ENCODE results near the gene HDAC9. TPM values are rescaled to one million over a fixed set of nuclear protein-coding genes. Genes with fewer than 3 reads are reported as not detected.

Gene HDAC9
- total RNA-seq, 1 experiment from 2014 or later: 4.3 TPM

- Histone ChIP-seq H3K9ac (ENCODE audit: low read length) (no peak overlapping the region), H3K27me3 (ENCODE audit: insufficient read depth, low read length) (no peaks in the 10 kb centered on the region), H3K79me2 (ENCODE audit: insufficient read depth, low read length) (no peaks in the 10 kb centered on the region), H3K9me2 (ENCODE audit: insufficient read depth) (no peaks in the 10 kb centered on the region), H3K4me3 (replicated peaks in 1 of 2; ENCODE audit: low read depth in 1 of 2, low read length in 2 of 2) (no peak overlapping the region), H3K27ac (ENCODE audit: low read depth, low read length) (no peak overlapping the region), H3K4me2 (ENCODE audit: low read length) (no peak overlapping the region), H2AFZ (ENCODE audit: low read depth, low read length, poor library complexity, severe bottlenecking) (no peak overlapping the region), H3K4me1 (ENCODE audit: control insufficient read depth in 1 of 2, insufficient read depth in 2 of 2, low read length in 2 of 2) (no peaks in the 10 kb centered on the region), H4K20me1 (ENCODE audit: insufficient read depth) (no peaks in the 10 kb centered on the region), H3K9me3 (ENCODE audit: control insufficient read depth in 1 of 2, insufficient read depth in 1 of 2, low read depth in 1 of 2, low read length in 2 of 2) (no peaks in the 10 kb centered on the region), H3K36me3 (ENCODE audit: control insufficient read depth in 1 of 2, insufficient read depth in 2 of 2, low read length in 2 of 2) (no peaks in the 10 kb centered on the region)
- TF ChIP-seq EZH2 (IDR thresholded peaks at IDR 0.05) (no peak), ATF3 (IDR thresholded peaks at IDR 0.05) (no peak), JUND (IDR thresholded peaks at IDR 0.05) (no peak), ZFX (IDR thresholded peaks at IDR 0.05) (no peak), FOSL1 (IDR thresholded peaks at IDR 0.05; ENCODE audit: low read depth) (no peak), ZNF274 (IDR thresholded peaks at IDR 0.05; ENCODE audit: low read depth, low read length) (no peak), SRF (IDR thresholded peaks at IDR 0.05; ENCODE audit: low read depth) (no peak), ELF1 (IDR thresholded peaks at IDR 0.05; ENCODE audit: borderline replicate concordance, low read depth) (no peak), EGR1 (IDR thresholded peaks at IDR 0.05; ENCODE audit: low read depth) (no peak), TCF7L2 (IDR thresholded peaks at IDR 0.05; ENCODE audit: borderline replicate concordance, extremely low read depth, insufficient read depth, insufficient read length) (no peak), RAD21 (IDR thresholded peaks at IDR 0.05; ENCODE audit: low read depth) (no peak), SIN3A (IDR thresholded peaks at IDR 0.05; ENCODE audit: low read depth) (no peak)
- TF ChIP-seq, protein P1, sequence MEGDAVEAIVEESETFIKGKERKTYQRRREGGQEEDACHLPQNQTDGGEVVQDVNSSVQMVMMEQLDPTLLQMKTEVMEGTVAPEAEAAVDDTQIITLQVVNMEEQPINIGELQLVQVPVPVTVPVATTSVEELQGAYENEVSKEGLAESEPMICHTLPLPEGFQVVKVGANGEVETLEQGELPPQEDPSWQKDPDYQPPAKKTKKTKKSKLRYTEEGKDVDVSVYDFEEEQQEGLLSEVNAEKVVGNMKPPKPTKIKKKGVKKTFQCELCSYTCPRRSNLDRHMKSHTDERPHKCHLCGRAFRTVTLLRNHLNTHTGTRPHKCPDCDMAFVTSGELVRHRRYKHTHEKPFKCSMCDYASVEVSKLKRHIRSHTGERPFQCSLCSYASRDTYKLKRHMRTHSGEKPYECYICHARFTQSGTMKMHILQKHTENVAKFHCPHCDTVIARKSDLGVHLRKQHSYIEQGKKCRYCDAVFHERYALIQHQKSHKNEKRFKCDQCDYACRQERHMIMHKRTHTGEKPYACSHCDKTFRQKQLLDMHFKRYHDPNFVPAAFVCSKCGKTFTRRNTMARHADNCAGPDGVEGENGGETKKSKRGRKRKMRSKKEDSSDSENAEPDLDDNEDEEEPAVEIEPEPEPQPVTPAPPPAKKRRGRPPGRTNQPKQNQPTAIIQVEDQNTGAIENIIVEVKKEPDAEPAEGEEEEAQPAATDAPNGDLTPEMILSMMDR (IDR thresholded peaks at IDR 0.05 in 2 of 3, conservative IDR thresholded peaks at IDR 0.05 in 1 of 3; ENCODE audit: borderline replicate concordance in 1 of 3, insufficient read depth in 1 of 3, low read depth in 2 of 3, low read length in 2 of 3): no peak
- TF ChIP-seq, protein P2, sequence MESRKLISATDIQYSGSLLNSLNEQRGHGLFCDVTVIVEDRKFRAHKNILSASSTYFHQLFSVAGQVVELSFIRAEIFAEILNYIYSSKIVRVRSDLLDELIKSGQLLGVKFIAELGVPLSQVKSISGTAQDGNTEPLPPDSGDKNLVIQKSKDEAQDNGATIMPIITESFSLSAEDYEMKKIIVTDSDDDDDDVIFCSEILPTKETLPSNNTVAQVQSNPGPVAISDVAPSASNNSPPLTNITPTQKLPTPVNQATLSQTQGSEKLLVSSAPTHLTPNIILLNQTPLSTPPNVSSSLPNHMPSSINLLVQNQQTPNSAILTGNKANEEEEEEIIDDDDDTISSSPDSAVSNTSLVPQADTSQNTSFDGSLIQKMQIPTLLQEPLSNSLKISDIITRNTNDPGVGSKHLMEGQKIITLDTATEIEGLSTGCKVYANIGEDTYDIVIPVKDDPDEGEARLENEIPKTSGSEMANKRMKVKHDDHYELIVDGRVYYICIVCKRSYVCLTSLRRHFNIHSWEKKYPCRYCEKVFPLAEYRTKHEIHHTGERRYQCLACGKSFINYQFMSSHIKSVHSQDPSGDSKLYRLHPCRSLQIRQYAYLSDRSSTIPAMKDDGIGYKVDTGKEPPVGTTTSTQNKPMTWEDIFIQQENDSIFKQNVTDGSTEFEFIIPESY (IDR thresholded peaks at IDR 0.05; ENCODE audit: extremely low read depth, insufficient replicate concordance, low read length): no peak
- intact Hi-C loops (cut with micrococcal nuclease): no loop called here
- ChIA-PET RAD21 (ENCODE audit: low non-redundant PET in 1 of 2, low total read pairs in 2 of 2, uncharacterized antibody in 2 of 2, unreplicated experiment in 2 of 2) (no interaction called here), POLR2A (no interaction called here), CTCF (no interaction called here)
- DNase-seq (ENCODE audit: low read depth, low spot score) (no peak), ATAC-seq (no peak)
- BruUV-seq (replicated peaks): no TSS peak
Measured at GRCh38 chr7:18565337-18565736, 69.8 kb downstream of the HDAC9 start.
